ENCODE measurements around the gene CNTN5.

Gene CNTN5

DNA sequence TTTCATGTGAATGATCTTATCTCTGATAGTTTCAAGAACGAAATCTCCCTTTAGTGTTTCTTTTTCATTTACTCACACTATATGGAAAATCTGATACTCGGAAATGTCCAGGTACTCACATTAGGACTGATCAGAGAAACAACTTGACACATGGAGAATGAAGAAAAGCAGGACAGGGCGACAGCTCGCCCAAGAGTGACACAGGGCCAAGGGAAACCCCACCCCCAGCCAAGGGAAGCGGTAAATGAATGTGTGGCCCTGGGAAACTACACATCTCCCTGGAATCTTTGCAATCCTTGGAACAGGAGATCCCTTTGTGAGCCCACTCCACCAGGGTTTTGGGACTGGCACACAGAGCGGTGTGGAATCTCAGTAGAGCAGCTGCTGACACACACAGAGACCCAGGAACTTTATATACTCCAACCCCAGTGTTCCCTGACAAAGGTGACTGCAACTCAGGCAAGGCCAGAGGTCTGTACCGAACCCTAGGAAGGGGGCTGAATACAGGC lies 1362.7 kb downstream of the CNTN5 start:
- no peak for TF ChIP-seq Cebpa-rat (IDR thresholded peaks at IDR 0.05)
- H3K27me3 ChIP-seq: no peaks in the 10 kb centered on the region
- H3K9me3 ChIP-seq (replicated peaks in 1 of 11): peaks cover 0 to 10% (median 0%) of the 10 kb centered on the region in 11 experiments; a peak in 4 of 22 replicates
- no peaks in the 10 kb centered on the region for H3K36me3 ChIP-seq
- H3K4me1 ChIP-seq: no peaks in the 10 kb centered on the region
- H3K4me2 ChIP-seq: no peak overlapping the region
- no peak overlapping the region for H3K27ac ChIP-seq
- no peak overlapping the region for H3K9ac ChIP-seq
- no peaks in the 10 kb centered on the region for H4K20me1 ChIP-seq
- no peak overlapping the region for H3K4me3 ChIP-seq

DNA sequence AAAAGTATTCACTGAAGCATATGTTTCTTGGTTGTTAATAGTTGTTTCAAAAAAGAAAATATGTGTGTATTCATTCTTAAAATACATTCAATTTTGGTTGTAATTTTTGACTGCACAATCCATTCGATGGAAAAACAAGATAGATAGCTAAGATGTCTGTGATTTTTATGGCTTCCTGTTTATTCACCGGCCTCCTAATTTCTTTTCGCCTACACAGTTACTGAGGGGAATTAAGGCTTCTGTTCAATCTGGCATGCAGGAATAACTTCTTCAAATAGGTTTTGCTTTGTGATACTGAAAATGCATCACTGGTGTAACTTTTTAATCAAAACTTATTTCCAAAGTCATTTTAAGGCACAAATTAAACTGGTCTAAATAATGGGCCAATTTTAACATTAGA lies 1375.5 kb downstream of the CNTN5 start:
- H3K4me3 ChIP-seq: no peak overlapping the region

DNA sequence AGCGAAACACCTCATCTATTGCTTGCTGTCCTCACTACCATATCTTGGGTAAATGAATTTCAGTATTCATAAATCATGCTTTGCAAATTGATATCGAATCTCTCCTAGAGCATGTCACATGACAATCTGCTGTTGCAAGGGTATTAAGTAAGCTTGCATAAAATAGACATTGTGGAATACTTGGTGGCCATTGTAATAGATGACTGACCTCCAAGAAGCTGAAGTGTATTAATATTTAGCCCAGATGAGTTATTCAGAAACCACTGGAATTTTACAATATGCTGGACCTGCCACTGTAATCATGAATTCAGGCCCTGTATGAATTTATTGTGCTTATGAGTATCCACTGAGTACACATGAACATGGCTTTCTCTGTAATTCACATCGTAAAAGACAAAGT lies 1376.7 kb downstream of the CNTN5 start:
- no peak overlapping the region for H3K27ac ChIP-seq
- no peaks in the 10 kb centered on the region for H3K9me3 ChIP-seq (replicated peaks in 1 of 11)
- H3K4me1 ChIP-seq: no peaks in the 10 kb centered on the region
- no peak for TF ChIP-seq Cebpa-rat (IDR thresholded peaks at IDR 0.05)
- no peak overlapping the region for H3K4me3 ChIP-seq
- H3K27me3 ChIP-seq: no peaks in the 10 kb centered on the region
- no peak overlapping the region for H3K4me2 ChIP-seq
- no peaks in the 10 kb centered on the region for H4K20me1 ChIP-seq
- H3K36me3 ChIP-seq: no peaks in the 10 kb centered on the region
- no peak overlapping the region for H3K9ac ChIP-seq

More for the DNA sequence above, 1375.5 kb downstream of the CNTN5 start:
- no peak for TF ChIP-seq Cebpa-rat (IDR thresholded peaks at IDR 0.05)
- Histone ChIP-seq H4K20me1 (no peaks in the 10 kb centered on the region), H3K36me3 (no peaks in the 10 kb centered on the region), H3K9ac (no peak overlapping the region), H3K4me2 (no peak overlapping the region), H3K27me3 (no peaks in the 10 kb centered on the region), H3K9me3 (replicated peaks in 1 of 11) (no peaks in the 10 kb centered on the region), H3K27ac (no peak overlapping the region), H3K4me1 (no peaks in the 10 kb centered on the region)

DNA sequence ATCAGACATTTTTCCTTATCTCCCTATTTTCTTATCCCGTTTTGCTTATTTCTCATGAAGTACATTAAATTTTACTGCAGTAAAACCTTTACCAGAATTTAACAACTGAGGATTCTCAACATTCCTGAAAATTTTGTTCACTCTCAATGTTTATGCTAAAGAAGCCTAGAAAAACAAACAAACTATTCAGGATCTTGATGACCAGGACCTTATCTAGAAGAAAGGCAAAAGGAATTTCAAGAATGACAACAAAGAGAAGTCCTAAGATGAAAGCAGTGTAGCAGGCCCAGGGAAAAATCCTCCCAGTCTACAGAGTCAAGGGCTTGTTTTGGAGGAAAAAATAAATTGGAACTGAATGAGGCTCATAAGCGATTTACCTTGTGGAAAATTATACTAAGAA lies 1383.1 kb downstream of the CNTN5 start:
- Histone ChIP-seq H3K9me3 (replicated peaks in 1 of 11) (no peaks in the 10 kb centered on the region), H3K36me3 (no peaks in the 10 kb centered on the region), H4K20me1 (no peaks in the 10 kb centered on the region), H3K27me3 (no peaks in the 10 kb centered on the region), H3K4me1 (no peaks in the 10 kb centered on the region), H3K4me3 (no peak overlapping the region), H3K9ac (no peak overlapping the region), H3K27ac (no peak overlapping the region), H3K4me2 (no peak overlapping the region)
- no peak for TF ChIP-seq Cebpa-rat (IDR thresholded peaks at IDR 0.05)

DNA sequence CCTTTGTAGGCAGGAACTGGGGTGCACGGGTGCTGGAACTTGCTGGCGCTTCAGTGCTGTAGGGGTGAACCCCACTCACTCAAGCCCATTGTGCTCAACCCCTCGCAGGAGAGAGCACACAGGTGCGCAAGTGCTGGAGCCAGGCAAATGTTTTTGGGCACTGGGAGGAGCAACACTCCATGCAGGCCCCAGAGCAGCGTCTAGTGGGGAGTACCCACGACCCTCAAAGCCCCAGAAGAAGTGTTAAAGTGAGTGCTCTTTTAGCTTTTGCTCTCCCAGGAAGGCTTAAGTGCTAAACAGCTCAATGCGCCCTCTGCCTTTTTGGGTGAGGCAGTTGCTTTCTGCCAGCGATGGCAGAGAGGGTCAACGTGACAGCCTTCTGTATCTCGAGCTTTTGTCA lies 1384.2 kb downstream of the CNTN5 start:
- no peaks in the 10 kb centered on the region for H3K27me3 ChIP-seq
- H3K36me3 ChIP-seq: no peaks in the 10 kb centered on the region
- H3K9ac ChIP-seq: no peak overlapping the region
- no peak overlapping the region for H3K4me3 ChIP-seq
- H4K20me1 ChIP-seq: no peaks in the 10 kb centered on the region
- H3K9me3 ChIP-seq (replicated peaks in 1 of 11): no peaks in the 10 kb centered on the region
- no peak for TF ChIP-seq Cebpa-rat (IDR thresholded peaks at IDR 0.05)
- no peak overlapping the region for H3K4me2 ChIP-seq
- H3K4me1 ChIP-seq: no peaks in the 10 kb centered on the region
- no peak overlapping the region for H3K27ac ChIP-seq
